Heart left ventricle (tissue), 16 donors: ENCODE results near the gene ZDHHC1. TPM values are rescaled to one million over a fixed set of nuclear protein-coding genes. Genes with fewer than 3 reads are reported as not detected.

Experiments
- ATAC-seq, 4 donors: fragments of 200-7000 bp; cut with Tn5 transposase; one replicate each; pipeline ENCODE4 v1.9.1; 2020 to 2022; ENCODE audit warnings: moderate library complexity in 4 of 4, mild to moderate bottlenecking in 3 of 4, moderate number of reproducible peaks in 1 of 4
- DNase-seq, 5 donors: peaks; one replicate each; pipeline ENCODE4 v3.0.0-alpha.2; 2020
- H3K27ac ChIP-seq, 12 donors: fragments of 200-600 bp; sonication (generic) in 4 of 12; one replicate each; pipeline versions ENCODE4 v1.5.0 to v1.8.0; 2016 to 2022; ENCODE audit warnings: mild to moderate bottlenecking in 2 of 12
- H3K27me3 ChIP-seq, 9 donors: fragments of 200-600 bp; sonication (generic) in 2 of 9; one replicate each; pipeline versions ENCODE4 v1.5.1 to v1.8.0; 2016 to 2022; ENCODE audit warnings: mild to moderate bottlenecking in 3 of 9
- H3K36me3 ChIP-seq, 9 donors: fragments of 200-600 bp; sonication (generic) in 2 of 9; one replicate each; pipeline versions ENCODE4 v1.5.0 to v1.8.0; 2018 to 2022; ENCODE audit warnings: mild to moderate bottlenecking in 2 of 9
- H3K4me1 ChIP-seq, 12 donors: fragments of 200-600 bp; sonication (generic) in 4 of 12; one replicate each; pipeline versions ENCODE4 v1.5.0 to v1.8.0; 2016 to 2022; ENCODE audit warnings: mild to moderate bottlenecking in 3 of 12
- H3K4me3 ChIP-seq, 12 donors: fragments of 200-600 bp; sonication (generic) in 4 of 12; one replicate each; pipeline versions ENCODE4 v1.5.0 to v1.8.0; 2017 to 2022; ENCODE audit warnings: mild to moderate bottlenecking in 9 of 12, moderate library complexity in 4 of 12
- H3K9me3 ChIP-seq, 12 donors: fragments of 200-600 bp; sonication (generic) in 4 of 12; one replicate each; pipeline versions ENCODE4 v1.5.0 to v1.8.0; 2016 to 2022; ENCODE audit warnings: mild to moderate bottlenecking in 1 of 12
- POLR2A ChIP-seq, 2 donors: fragments of 450-650 bp; IDR thresholded peaks; one replicate each; pipeline ENCODE4 v1.6.1; 2017; ENCODE audit warnings: antibody characterized with exemption in 2 of 2, mild to moderate bottlenecking in 2 of 2, moderate library complexity in 2 of 2
- WGBS, 4 donors: extraction: QIAGEN DNeasy Blood & Tissue Kit in 2 of 4; methylation state at CpG; one replicate each; pipeline versions ENCODE4 v1.1.5 to v1.1.7; 2013 to 2018; 5-methylcytosine and 5-hydroxymethylcytosine counted together
- intact Hi-C, 10 donors: fragments of 100-400 bp; cut with DNase I; formaldehyde crosslinking; loops; one replicate each; pipeline versions ENCODE4 v1.11.1 to v1.14.2; 2022
- polyA plus RNA-seq, 2 donors: library from polyadenylated mRNA; stranded (reverse); fragments of 200-250 nt; gene quantifications; one replicate each; pipeline ENCODE4 v1.2.3, GENCODE V29; 2013
- total RNA-seq, 9 donors: library from RNA; depleted of rRNA in 2 of 9; stranded (reverse); fragments of >200 nt in 2 of 9; fragmentation: NEBNext Ultra II Directional in 3 of 9; extraction: Animal tissue kit (Norgen Biotek cat#: 25700) in 3 of 9; gene quantifications; one replicate each; pipeline versions ENCODE4 v1.1.0 to v1.2.4, GENCODE V29; 2016 to 2023
- TF ChIP-seq, protein P1 (sequence below), 12 donors: fragments of 200-600 bp; sonication (generic) in 4 of 12; IDR thresholded peaks; one replicate each; pipeline versions ENCODE4 v1.5.0 to v1.8.0; 2018 to 2022; ENCODE audit warnings: antibody characterized with exemption in 12 of 12, mild to moderate bottlenecking in 5 of 12
- donor health status: ischemic (EF 13 %, LVEDD 7.1; RV severe dilation, severe dysfunction).
- donor health status: healthy with polysubstance abuse.
- donor health status: DM: no; HTN: yes; CAD: no.
- donor health status: DM: no; HTN: no; CAD: no.
- donor health status: ischemic (EF 25% LVEDD 6.9; RV normal size, moderate dysfunction).
- donor health status: ischemic (EF 25% LVEDD 5.7; RV mildly dilated, moderate dysfunction).
- donor health status: healthy.
- donor health status: DM: yes; HTN: yes; CAD: no.
- donor health status: ischemic (EF 35%, LVEDD 5.7; RV mildly dilated, moderate dysfunction).
- donor health status: nonischemic (EF 11% LVEDD 7.7; RV severe dilation, severe dysfunction).
- donor health status: DM: yes; HTN: yes; CAD: no.
- donor health status: PGD.
- donor health status: ischemic (EF 29% LVEDD 5.4; RV normal size, mild dysfunction).
- donor health status: nonischemic (EF 23%, LVEDD 6.1; RV moderate dilation, normal function).

ZDHHC1 gene
- total and polyA plus RNA-seq, 11 donors = 2.7 to 11.6 (median 5.1) TPM

DNA sequence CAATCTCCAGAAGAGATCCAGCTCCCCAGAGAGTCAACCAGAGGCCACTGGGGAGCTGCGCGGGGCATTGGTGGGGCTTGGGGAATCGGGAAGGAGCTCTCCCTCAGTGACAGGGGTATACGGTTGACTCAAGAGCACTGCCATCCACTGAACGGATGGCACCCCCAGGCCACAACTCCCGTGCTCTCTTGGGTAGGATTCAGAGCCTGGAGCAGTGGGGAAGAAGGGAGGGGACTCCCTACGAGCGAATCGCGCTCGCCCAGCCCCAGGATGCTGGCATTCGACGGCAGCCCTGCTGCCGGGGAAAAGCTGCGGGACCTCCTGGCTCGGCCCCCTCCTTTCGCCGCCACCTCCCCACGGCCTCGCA is 22.5 kb downstream of the ZDHHC1 start:
- DNase-seq (peak in 2 of 5 donors; percentile 38 to 56), ATAC-seq (peak in 1 of 4 donors; percentile 1)
- intact Hi-C loops = loop anchor here in 6 of 10 donors (10.0 kb wide), 3 partner anchors 49 to 129 kb away; no protein-coding TSS in a partner anchor
- WGBS, 4 donors = 7 to 10% (median 9%) methylated on average over 10 to 20 of the region's 20 CpGs
- peaks cover 5 to 77% (median 50%) of the 10 kb centered on the region in 12 donors for H3K4me1 ChIP-seq
- TF ChIP-seq POLR2A (IDR thresholded peaks at IDR 0.05) = no peak
- TF ChIP-seq, protein P1, sequence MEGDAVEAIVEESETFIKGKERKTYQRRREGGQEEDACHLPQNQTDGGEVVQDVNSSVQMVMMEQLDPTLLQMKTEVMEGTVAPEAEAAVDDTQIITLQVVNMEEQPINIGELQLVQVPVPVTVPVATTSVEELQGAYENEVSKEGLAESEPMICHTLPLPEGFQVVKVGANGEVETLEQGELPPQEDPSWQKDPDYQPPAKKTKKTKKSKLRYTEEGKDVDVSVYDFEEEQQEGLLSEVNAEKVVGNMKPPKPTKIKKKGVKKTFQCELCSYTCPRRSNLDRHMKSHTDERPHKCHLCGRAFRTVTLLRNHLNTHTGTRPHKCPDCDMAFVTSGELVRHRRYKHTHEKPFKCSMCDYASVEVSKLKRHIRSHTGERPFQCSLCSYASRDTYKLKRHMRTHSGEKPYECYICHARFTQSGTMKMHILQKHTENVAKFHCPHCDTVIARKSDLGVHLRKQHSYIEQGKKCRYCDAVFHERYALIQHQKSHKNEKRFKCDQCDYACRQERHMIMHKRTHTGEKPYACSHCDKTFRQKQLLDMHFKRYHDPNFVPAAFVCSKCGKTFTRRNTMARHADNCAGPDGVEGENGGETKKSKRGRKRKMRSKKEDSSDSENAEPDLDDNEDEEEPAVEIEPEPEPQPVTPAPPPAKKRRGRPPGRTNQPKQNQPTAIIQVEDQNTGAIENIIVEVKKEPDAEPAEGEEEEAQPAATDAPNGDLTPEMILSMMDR (IDR thresholded peaks at IDR 0.05) = no peak
- no peaks in the 10 kb centered on the region for H3K36me3 ChIP-seq
- peak overlapping the region; percentile 5 to 67 (median 54) for H3K4me3 ChIP-seq
- H3K9me3 ChIP-seq = no peaks in the 10 kb centered on the region
- H3K27ac ChIP-seq = peak overlapping the region in 11 of 12 donors; percentile 12 to 82 (median 69)
- H3K27me3 ChIP-seq = peaks cover 0 to 28% (median 5%) of the 10 kb centered on the region in 9 donors

DNA sequence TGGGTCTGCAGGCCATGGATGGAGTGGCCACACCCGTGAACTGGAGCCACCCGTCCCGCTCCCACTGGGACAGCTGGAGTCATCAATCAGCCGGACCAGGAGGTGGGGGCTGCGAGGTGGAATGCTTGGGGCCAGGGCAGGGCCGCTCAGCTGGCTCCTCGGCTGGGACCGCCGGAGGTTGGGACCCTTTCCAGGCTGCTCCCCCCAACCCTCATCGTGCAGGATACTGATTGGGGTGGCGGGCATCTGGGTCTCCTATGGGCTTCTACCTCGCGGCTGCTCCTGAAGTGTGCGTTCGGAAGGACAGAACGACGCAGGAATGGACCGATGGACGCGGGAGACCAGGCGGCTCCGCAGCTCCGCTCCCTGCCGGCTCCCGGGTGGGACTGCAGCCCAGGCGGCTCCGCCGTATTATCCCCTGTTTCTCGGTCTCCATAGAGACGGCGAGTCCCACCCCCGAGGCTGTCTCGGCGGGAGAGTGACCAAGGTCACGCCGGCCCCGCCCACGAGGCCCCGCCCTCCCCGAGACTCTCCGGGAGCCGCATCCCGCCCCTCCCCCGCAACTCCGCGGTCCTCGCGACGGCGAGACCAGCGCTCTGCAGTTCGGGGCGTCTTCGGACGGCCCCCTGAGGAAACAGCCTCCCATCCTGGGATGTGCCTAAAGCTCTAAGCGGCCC is 23.0 kb downstream of the ZDHHC1 start, which contains the start of gene TPPP3:
TPPP3 (minus strand) TSS at position 388 of the 677 bp plus-strand sequence. CDS start 2,387 bp downstream, outside the sequence.
- TF ChIP-seq, protein P1 (IDR thresholded peaks at IDR 0.05) = peak; percentile 50 to 88 (median 70)
- TF ChIP-seq POLR2A (IDR thresholded peaks at IDR 0.05) = no peak
- H3K27ac ChIP-seq = peak within 1 kb of the TSS in 11 of 12 donors; percentile 12 to 82 (median 69)
- DNase-seq = peak; percentile 92 to 95 (median 94)
- peak; percentile 70 to 84 (median 80) for ATAC-seq
- H3K9me3 ChIP-seq = no peaks in the 10 kb centered on the region
- 0 to 4% (median 2%) methylated on average over 4 to 56 of the region's 56 CpGs for WGBS, 4 donors
- peaks cover 0 to 28% (median 5%) of the 10 kb centered on the region in 9 donors for H3K27me3 ChIP-seq
- intact Hi-C loops = loop anchor here in 6 of 10 donors (10.0 kb wide), 3 partner anchors 48 to 128 kb away; no protein-coding TSS in a partner anchor
- H3K36me3 ChIP-seq = no peaks in the 10 kb centered on the region
- peaks cover 5 to 75% (median 50%) of the 10 kb centered on the region in 12 donors for H3K4me1 ChIP-seq
- peak within 1 kb of the TSS; percentile 14 to 67 (median 54) for H3K4me3 ChIP-seq

DNA sequence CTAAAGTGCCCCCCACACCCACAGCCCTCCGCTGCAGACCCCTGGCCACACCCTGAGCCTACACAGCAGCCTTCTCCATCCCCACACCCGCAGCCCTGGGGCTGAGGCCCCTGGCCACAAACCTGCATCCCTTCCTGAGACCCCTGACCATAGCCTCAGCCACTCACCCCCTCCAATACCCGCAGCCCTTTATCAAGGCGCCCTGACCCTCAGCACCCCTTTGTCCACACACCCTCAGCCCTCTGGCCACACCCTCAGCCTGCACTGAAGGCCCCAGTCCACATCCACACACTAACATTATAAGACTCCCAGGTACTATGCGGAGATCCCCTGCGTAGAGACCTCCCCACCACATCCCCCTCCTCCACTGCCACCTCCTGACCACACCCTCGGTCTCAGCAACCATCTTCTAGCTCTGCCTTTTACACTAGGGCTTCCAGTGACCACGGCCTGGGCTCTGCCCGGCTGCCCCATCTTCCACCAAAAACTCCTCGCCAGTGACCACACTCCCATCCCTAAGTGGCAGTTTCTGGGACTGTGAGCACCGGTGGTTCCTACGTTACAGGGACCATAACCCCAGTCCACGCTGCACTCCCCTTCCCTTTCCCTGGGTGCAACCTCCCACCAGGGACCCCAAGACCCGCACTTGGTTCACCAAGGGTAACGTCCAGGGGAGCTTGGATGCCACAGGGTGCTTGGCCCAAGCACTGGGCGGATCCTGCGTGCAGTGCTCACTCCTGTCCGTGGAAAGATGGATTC is 23.8 kb downstream of the ZDHHC1 start:
- DNase-seq = no peak
- Histone ChIP-seq H3K9me3 (no peaks in the 10 kb centered on the region), H3K27me3 (peaks cover 0 to 28% (median 5%) of the 10 kb centered on the region in 9 donors), H3K4me1 (peaks cover 5 to 75% (median 48%) of the 10 kb centered on the region in 12 donors), H3K4me3 (peak overlapping the region; percentile 14 to 67 (median 54)), H3K27ac (peak overlapping the region in 10 of 12 donors; percentile 15 to 82 (median 64)), H3K36me3 (no peaks in the 10 kb centered on the region)
- TF ChIP-seq POLR2A (IDR thresholded peaks at IDR 0.05) = no peak
- TF ChIP-seq, protein P1 (IDR thresholded peaks at IDR 0.05) = no peak
- 70 to 80% (median 78%) methylated on average over 17 to 18 of the region's 18 CpGs for WGBS, 4 donors
- intact Hi-C loops = loop anchor here in 6 of 10 donors (10.0 kb wide), 3 partner anchors 48 to 128 kb away; no protein-coding TSS in a partner anchor
- ATAC-seq = no peak
